Heart left ventricle (tissue), 16 donors: ENCODE results near the gene RNPEPL1. TPM values are rescaled to one million over a fixed set of nuclear protein-coding genes. Genes with fewer than 3 reads are reported as not detected.

ENCODE experiments used
- ATAC-seq, 4 donors: fragments of 200-7000 bp; cut with Tn5 transposase; one replicate each; pipeline ENCODE4 v1.9.1; 2020 to 2022; ENCODE audit warnings: moderate library complexity in 4 of 4, mild to moderate bottlenecking in 3 of 4, moderate number of reproducible peaks in 1 of 4
- DNase-seq, 5 donors: peaks; one replicate each; pipeline ENCODE4 v3.0.0-alpha.2; 2020
- H3K27ac ChIP-seq, 12 donors: fragments of 200-600 bp; sonication (generic) in 4 of 12; one replicate each; pipeline versions ENCODE4 v1.5.0 to v1.8.0; 2016 to 2022; ENCODE audit warnings: mild to moderate bottlenecking in 2 of 12
- H3K27me3 ChIP-seq, 9 donors: fragments of 200-600 bp; sonication (generic) in 2 of 9; one replicate each; pipeline versions ENCODE4 v1.5.1 to v1.8.0; 2016 to 2022; ENCODE audit warnings: mild to moderate bottlenecking in 3 of 9
- H3K36me3 ChIP-seq, 9 donors: fragments of 200-600 bp; sonication (generic) in 2 of 9; one replicate each; pipeline versions ENCODE4 v1.5.0 to v1.8.0; 2018 to 2022; ENCODE audit warnings: mild to moderate bottlenecking in 2 of 9
- H3K4me1 ChIP-seq, 12 donors: fragments of 200-600 bp; sonication (generic) in 4 of 12; one replicate each; pipeline versions ENCODE4 v1.5.0 to v1.8.0; 2016 to 2022; ENCODE audit warnings: mild to moderate bottlenecking in 3 of 12
- H3K4me3 ChIP-seq, 12 donors: fragments of 200-600 bp; sonication (generic) in 4 of 12; one replicate each; pipeline versions ENCODE4 v1.5.0 to v1.8.0; 2017 to 2022; ENCODE audit warnings: mild to moderate bottlenecking in 9 of 12, moderate library complexity in 4 of 12
- H3K9me3 ChIP-seq, 12 donors: fragments of 200-600 bp; sonication (generic) in 4 of 12; one replicate each; pipeline versions ENCODE4 v1.5.0 to v1.8.0; 2016 to 2022; ENCODE audit warnings: mild to moderate bottlenecking in 1 of 12
- POLR2A ChIP-seq, 2 donors: fragments of 450-650 bp; IDR thresholded peaks; one replicate each; pipeline ENCODE4 v1.6.1; 2017; ENCODE audit warnings: antibody characterized with exemption in 2 of 2, mild to moderate bottlenecking in 2 of 2, moderate library complexity in 2 of 2
- WGBS, 4 donors: extraction: QIAGEN DNeasy Blood & Tissue Kit in 2 of 4; methylation state at CpG; one replicate each; pipeline versions ENCODE4 v1.1.5 to v1.1.7; 2013 to 2018; 5-methylcytosine and 5-hydroxymethylcytosine counted together
- intact Hi-C, 10 donors: fragments of 100-400 bp; cut with DNase I; formaldehyde crosslinking; loops; one replicate each; pipeline versions ENCODE4 v1.11.1 to v1.14.2; 2022
- polyA plus RNA-seq, 2 donors: library from polyadenylated mRNA; stranded (reverse); fragments of 200-250 nt; gene quantifications; one replicate each; pipeline ENCODE4 v1.2.3, GENCODE V29; 2013
- total RNA-seq, 9 donors: library from RNA; depleted of rRNA in 2 of 9; stranded (reverse); fragments of >200 nt in 2 of 9; fragmentation: NEBNext Ultra II Directional in 3 of 9; extraction: Animal tissue kit (Norgen Biotek cat#: 25700) in 3 of 9; gene quantifications; one replicate each; pipeline versions ENCODE4 v1.1.0 to v1.2.4, GENCODE V29; 2016 to 2023
- TF ChIP-seq, protein P1 (sequence below), 12 donors: fragments of 200-600 bp; sonication (generic) in 4 of 12; IDR thresholded peaks; one replicate each; pipeline versions ENCODE4 v1.5.0 to v1.8.0; 2018 to 2022; ENCODE audit warnings: antibody characterized with exemption in 12 of 12, mild to moderate bottlenecking in 5 of 12
- donor health status: ischemic (EF 13 %, LVEDD 7.1; RV severe dilation, severe dysfunction).
- donor health status: healthy with polysubstance abuse.
- donor health status: DM: no; HTN: yes; CAD: no.
- donor health status: DM: no; HTN: no; CAD: no.
- donor health status: ischemic (EF 25% LVEDD 6.9; RV normal size, moderate dysfunction).
- donor health status: ischemic (EF 25% LVEDD 5.7; RV mildly dilated, moderate dysfunction).
- donor health status: healthy.
- donor health status: DM: yes; HTN: yes; CAD: no.
- donor health status: ischemic (EF 35%, LVEDD 5.7; RV mildly dilated, moderate dysfunction).
- donor health status: nonischemic (EF 11% LVEDD 7.7; RV severe dilation, severe dysfunction).
- donor health status: DM: yes; HTN: yes; CAD: no.
- donor health status: PGD.
- donor health status: ischemic (EF 29% LVEDD 5.4; RV normal size, mild dysfunction).
- donor health status: nonischemic (EF 23%, LVEDD 6.1; RV moderate dilation, normal function).

The RNPEPL1 gene
- total and polyA plus RNA-seq, 11 donors: 67.5 to 206 (median 91.0) TPM

DNA sequence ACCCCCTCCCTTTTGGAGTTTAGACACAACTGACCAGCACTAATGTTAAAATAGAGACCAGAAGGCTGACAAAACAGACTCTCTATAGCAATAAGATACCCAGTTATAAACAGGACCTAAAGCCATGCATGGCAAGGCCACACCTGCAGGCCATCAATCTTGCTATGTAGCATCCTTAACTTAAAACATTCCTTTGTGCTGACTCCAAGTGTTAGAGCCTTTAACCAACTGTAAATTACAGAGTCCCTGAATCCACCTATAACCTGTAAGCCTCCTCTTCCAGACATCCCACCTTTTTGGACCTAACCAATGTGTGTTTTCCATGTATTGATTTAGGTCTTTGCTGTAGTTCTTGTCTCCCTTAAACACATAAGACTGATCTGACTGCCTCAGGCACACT, 28.4 kb upstream of the RNPEPL1 start:
- no peaks in the 10 kb centered on the region for H3K4me1 ChIP-seq
- H3K27ac ChIP-seq: no peak overlapping the region
- H3K9me3 ChIP-seq: no peaks in the 10 kb centered on the region
- intact Hi-C loops: no loop called here
- H3K27me3 ChIP-seq: no peaks in the 10 kb centered on the region
- no peak for TF ChIP-seq POLR2A (IDR thresholded peaks at IDR 0.05)
- TF ChIP-seq, protein P1, sequence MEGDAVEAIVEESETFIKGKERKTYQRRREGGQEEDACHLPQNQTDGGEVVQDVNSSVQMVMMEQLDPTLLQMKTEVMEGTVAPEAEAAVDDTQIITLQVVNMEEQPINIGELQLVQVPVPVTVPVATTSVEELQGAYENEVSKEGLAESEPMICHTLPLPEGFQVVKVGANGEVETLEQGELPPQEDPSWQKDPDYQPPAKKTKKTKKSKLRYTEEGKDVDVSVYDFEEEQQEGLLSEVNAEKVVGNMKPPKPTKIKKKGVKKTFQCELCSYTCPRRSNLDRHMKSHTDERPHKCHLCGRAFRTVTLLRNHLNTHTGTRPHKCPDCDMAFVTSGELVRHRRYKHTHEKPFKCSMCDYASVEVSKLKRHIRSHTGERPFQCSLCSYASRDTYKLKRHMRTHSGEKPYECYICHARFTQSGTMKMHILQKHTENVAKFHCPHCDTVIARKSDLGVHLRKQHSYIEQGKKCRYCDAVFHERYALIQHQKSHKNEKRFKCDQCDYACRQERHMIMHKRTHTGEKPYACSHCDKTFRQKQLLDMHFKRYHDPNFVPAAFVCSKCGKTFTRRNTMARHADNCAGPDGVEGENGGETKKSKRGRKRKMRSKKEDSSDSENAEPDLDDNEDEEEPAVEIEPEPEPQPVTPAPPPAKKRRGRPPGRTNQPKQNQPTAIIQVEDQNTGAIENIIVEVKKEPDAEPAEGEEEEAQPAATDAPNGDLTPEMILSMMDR (IDR thresholded peaks at IDR 0.05): no peak
- no peak overlapping the region for H3K4me3 ChIP-seq
- DNase-seq (no peak), ATAC-seq (no peak)
- H3K36me3 ChIP-seq: peaks cover 0 to 36% (median 24%) of the 10 kb centered on the region in 9 donors

DNA sequence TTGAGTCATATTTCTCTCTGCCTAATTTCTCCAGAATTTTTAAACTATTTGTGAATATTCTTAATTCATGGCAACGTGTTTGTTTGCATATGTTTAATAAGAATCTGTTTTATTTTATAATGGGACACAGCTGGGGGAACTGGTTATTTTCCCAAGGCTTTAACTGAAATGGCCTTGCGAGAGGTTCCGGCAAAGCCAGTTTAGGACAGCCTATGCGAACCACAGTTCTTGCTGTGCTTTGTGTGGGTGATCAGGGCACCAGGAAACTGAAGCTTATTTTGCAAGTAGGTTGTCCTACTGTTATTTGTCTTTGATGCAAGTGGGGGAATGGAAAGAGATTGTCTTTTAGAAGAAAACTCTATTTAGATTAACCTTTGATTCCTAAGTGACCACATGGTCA, 17.0 kb upstream of the RNPEPL1 start:
- DNase-seq (no peak), ATAC-seq (no peak)
- TF ChIP-seq, protein P1 (IDR thresholded peaks at IDR 0.05): no peak
- TF ChIP-seq POLR2A (IDR thresholded peaks at IDR 0.05): no peak
- no peak overlapping the region for H3K27ac ChIP-seq
- WGBS, 4 donors: 94 to 96% (median 95%) methylated on average over 4 of the region's 4 CpGs
- intact Hi-C loops: no loop called here
- no peaks in the 10 kb centered on the region for H3K27me3 ChIP-seq
- no peak overlapping the region for H3K4me3 ChIP-seq
- peaks cover 0 to 8% (median 0%) of the 10 kb centered on the region in 12 donors for H3K9me3 ChIP-seq
- peaks cover 0 to 26% (median 16%) of the 10 kb centered on the region in 9 donors for H3K36me3 ChIP-seq
- H3K4me1 ChIP-seq: peaks cover 0 to 6% (median 0%) of the 10 kb centered on the region in 12 donors

DNA sequence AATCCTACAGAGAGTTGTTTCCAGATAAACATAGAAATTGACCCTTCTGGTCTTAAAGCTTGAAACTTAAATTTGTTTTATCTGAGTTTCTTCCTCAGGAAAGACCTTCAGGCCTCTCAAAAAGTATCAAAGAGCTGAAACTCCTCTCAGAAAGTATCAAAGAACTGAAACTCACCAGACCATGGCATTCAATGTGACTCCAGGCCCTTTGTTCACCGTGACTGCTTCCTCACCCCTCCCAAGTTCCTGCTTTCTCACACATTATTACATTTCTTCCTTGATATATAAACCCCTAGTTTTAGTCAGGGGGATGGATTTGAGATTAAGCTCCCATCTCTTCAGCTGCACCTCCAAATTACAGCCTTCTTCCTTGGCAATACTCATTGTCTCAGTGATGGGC, 16.5 kb upstream of the RNPEPL1 start:
- no peak overlapping the region for H3K4me3 ChIP-seq
- WGBS, 4 donors: 34 to 59% (median 47%) methylated on average over 1 of the region's 1 CpG
- H3K27me3 ChIP-seq: no peaks in the 10 kb centered on the region
- DNase-seq (no peak), ATAC-seq (no peak)
- H3K27ac ChIP-seq: no peak overlapping the region
- TF ChIP-seq, protein P1 (IDR thresholded peaks at IDR 0.05): no peak
- TF ChIP-seq POLR2A (IDR thresholded peaks at IDR 0.05): no peak
- H3K4me1 ChIP-seq: peaks cover 0 to 8% (median 0%) of the 10 kb centered on the region in 12 donors
- H3K9me3 ChIP-seq: peaks cover 0 to 8% (median 0%) of the 10 kb centered on the region in 12 donors
- intact Hi-C loops: no loop called here
- H3K36me3 ChIP-seq: peaks cover 0 to 26% (median 16%) of the 10 kb centered on the region in 9 donors

DNA sequence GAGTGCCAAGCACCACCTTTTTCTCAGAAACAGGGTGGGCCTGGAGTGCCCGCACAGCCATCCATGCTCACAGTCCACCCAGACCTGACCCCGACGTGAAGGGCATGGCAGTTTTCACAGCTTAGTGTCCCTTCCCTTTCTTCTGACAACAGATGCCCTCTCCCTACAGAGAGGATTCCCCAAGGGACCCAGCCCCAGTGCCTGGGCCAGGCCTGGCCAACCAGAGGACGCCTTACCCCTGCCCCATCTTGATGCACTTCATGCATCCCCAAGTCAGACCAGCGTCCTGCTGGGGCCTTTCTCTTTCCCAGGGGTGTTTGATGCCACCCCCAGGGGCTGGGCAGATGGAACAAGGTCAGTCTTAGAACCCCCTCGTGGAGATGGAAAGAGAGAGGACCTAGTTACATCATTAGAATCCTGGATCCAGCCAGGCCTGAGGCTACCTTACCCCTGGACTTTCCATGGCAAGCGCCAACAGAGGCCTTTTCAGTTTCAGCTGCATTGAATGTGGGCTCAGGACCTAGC, 14.3 kb upstream of the RNPEPL1 start:
- peaks cover 0 to 26% (median 16%) of the 10 kb centered on the region in 9 donors for H3K36me3 ChIP-seq
- no peak overlapping the region for H3K27ac ChIP-seq
- no peak for ATAC-seq
- no peak for DNase-seq
- H3K9me3 ChIP-seq: peaks cover 0 to 8% (median 0%) of the 10 kb centered on the region in 12 donors
- TF ChIP-seq POLR2A (IDR thresholded peaks at IDR 0.05): no peak
- TF ChIP-seq, protein P1 (IDR thresholded peaks at IDR 0.05): no peak
- H3K4me3 ChIP-seq: no peak overlapping the region
- H3K27me3 ChIP-seq: peaks cover 0 to 3% (median 0%) of the 10 kb centered on the region in 9 donors
- 75 to 82% (median 77%) methylated on average over 7 of the region's 7 CpGs for WGBS, 4 donors
- intact Hi-C loops: no loop called here
- peaks cover 7 to 24% (median 17%) of the 10 kb centered on the region in 12 donors for H3K4me1 ChIP-seq
